Erythroblast (primary cell): ENCODE measurements around the gene PGP.
"Not testable (repeated sequence)": the region's sequence is repeated elsewhere in the genome, so short reads cannot be mapped to it uniquely, and the experiment has no call there.

Experiments
- GATA1 ChIP-seq: IDR thresholded peaks from 2 replicates; pipeline ENCODE4 v1.6.1; 2011; ENCODE audit warnings: low read depth, mild to moderate bottlenecking, control low read depth, low read length, moderate library complexity
- POLR2A ChIP-seq: IDR thresholded peaks from 2 replicates; pipeline ENCODE4 v1.6.1; 2011; ENCODE audit warnings: mild to moderate bottlenecking, low read length

GRCh38 chr16:2203119-2203688, 11.4 kb downstream of the PGP start:
- TF ChIP-seq POLR2A, GATA1: not testable (repeated sequence)
